ENCODE results near the gene IPMK.
"Not testable (repeated sequence)": the region's sequence is repeated elsewhere in the genome, so short reads cannot be mapped to it uniquely, and the experiment has no call there.

The IPMK gene

GRCh38 chr10:58266826-58267712 is 625 bp downstream of the IPMK start:
- DNase-seq (ENCODE audit: low read depth) = no peak

GRCh38 chr10:58266003-58266825 is 1.5 kb downstream of the IPMK start:
- DNase-seq (ENCODE audit: low read depth) = peak; percentile 80

- DNase-seq (ENCODE audit: low read depth) = no peak
Measured at GRCh38 chr10:58265249-58265648, 2.4 kb downstream of the IPMK start.

- DNase-seq (ENCODE audit: low read depth) = no peak
Measured at GRCh38 chr10:58264780-58265179, 2.9 kb downstream of the IPMK start.

- no peak for DNase-seq (ENCODE audit: low read depth)
Measured at GRCh38 chr10:58262766-58263165, 4.9 kb downstream of the IPMK start.

GRCh38 chr10:58260334-58260733 is 7.4 kb downstream of the IPMK start:
- DNase-seq (ENCODE audit: low read depth) = no peak

GRCh38 chr10:58258977-58259692 is 8.6 kb downstream of the IPMK start:
- no peak for DNase-seq (ENCODE audit: low read depth)

GRCh38 chr10:58256013-58256780 is 11.5 kb downstream of the IPMK start:
- not testable (repeated sequence) for DNase-seq (ENCODE audit: low read depth)

GRCh38 chr10:58254644-58255043 is 13.1 kb downstream of the IPMK start:
- no peak for DNase-seq (ENCODE audit: low read depth)

GRCh38 chr10:58253184-58253583 is 14.5 kb downstream of the IPMK start:
- DNase-seq (ENCODE audit: low read depth) = no peak

GRCh38 chr10:58244666-58245065 is 23.0 kb downstream of the IPMK start:
- DNase-seq (ENCODE audit: low read depth) = not testable (repeated sequence)

GRCh38 chr10:58244242-58244641 is 23.5 kb downstream of the IPMK start:
- DNase-seq (ENCODE audit: low read depth) = not testable (repeated sequence)

GRCh38 chr10:58243801-58244200 is 23.9 kb downstream of the IPMK start:
- not testable (repeated sequence) for DNase-seq (ENCODE audit: low read depth)

GRCh38 chr10:58243269-58243668 is 24.4 kb downstream of the IPMK start:
- no peak for DNase-seq (ENCODE audit: low read depth)

GRCh38 chr10:58241346-58241745 is 26.3 kb downstream of the IPMK start:
- DNase-seq (ENCODE audit: low read depth) = no peak

GRCh38 chr10:58240531-58240930 is 27.2 kb downstream of the IPMK start:
- DNase-seq (ENCODE audit: low read depth) = no peak

GRCh38 chr10:58239561-58240169 is 28.0 kb downstream of the IPMK start:
- DNase-seq (ENCODE audit: low read depth) = peak; percentile 47

- peak; percentile 88 for DNase-seq (ENCODE audit: low read depth)
Measured at GRCh38 chr10:58237014-58237834, 30.5 kb downstream of the IPMK start.

GRCh38 chr10:58229856-58230255 is 37.8 kb downstream of the IPMK start:
- not testable (repeated sequence) for DNase-seq (ENCODE audit: low read depth)

- no peak for DNase-seq (ENCODE audit: low read depth)
Measured at GRCh38 chr10:58225654-58226053, 42.0 kb downstream of the IPMK start.

Measured in HS-5 (cell line).